ENCODE data around the gene REL. TPM values are rescaled to one million over a fixed set of nuclear protein-coding genes. Genes with fewer than 3 reads are reported as not detected.

Gene REL
- total RNA-seq, 2 donors from 2014 or later = 11.7 to 15.9 TPM

GRCh38 chr2:60849187-60849586 lies 32.2 kb upstream of the REL start:
- no peaks in the 10 kb centered on the region for H3K9me3 Mint-ChIP-seq
- DNase-seq = no peak
- H3K27ac ChIP-seq (ENCODE audit: low read depth, low read length) = no peak overlapping the region
- H3K4me1 ChIP-seq (ENCODE audit: control insufficient read depth, insufficient read depth, low read length) = no peaks in the 10 kb centered on the region
- no peaks in the 10 kb centered on the region for H3K27me3 ChIP-seq (ENCODE audit: control insufficient read depth, insufficient read depth, low read length, poor library complexity, severe bottlenecking)
- no peak overlapping the region for H3K27ac Mint-ChIP-seq
- H3K27me3 Mint-ChIP-seq (ENCODE audit: insufficient read depth) = no peaks in the 10 kb centered on the region
- no peak overlapping the region for H3K9ac ChIP-seq (ENCODE audit: extremely low read depth, low read length, poor library complexity, severe bottlenecking)
- H3K4me3 ChIP-seq (ENCODE audit: low read length) = no peak overlapping the region
- no peaks in the 10 kb centered on the region for H3K36me3 Mint-ChIP-seq (ENCODE audit: low read depth)
- no peak overlapping the region for H3K4me3 Mint-ChIP-seq
- no peaks in the 10 kb centered on the region for H3K36me3 ChIP-seq (ENCODE audit: control insufficient read depth, insufficient read depth, low read length)
- WGBS, 2 experiments (ENCODE audit: insufficient coverage in 1 of 2, insufficient read length in 1 of 2) = 86 to 90% methylated on average over 1 to 3 of the region's 3 CpGs
- no peak for TF ChIP-seq CTCF (conservative IDR thresholded peaks at IDR 0.05)
- H3K9me3 ChIP-seq (ENCODE audit: control insufficient read depth, low read length) = no peaks in the 10 kb centered on the region
- peaks cover 3% of the 10 kb centered on the region for H3K4me1 Mint-ChIP-seq

GRCh38 chr2:60852282-60852860 lies 29.0 kb upstream of the REL start:
- Histone ChIP-seq H3K9me3 (ENCODE audit: control insufficient read depth, low read length) (no peaks in the 10 kb centered on the region), H3K36me3 (ENCODE audit: control insufficient read depth, insufficient read depth, low read length) (no peaks in the 10 kb centered on the region), H3K27ac (ENCODE audit: low read depth, low read length) (no peak overlapping the region), H3K4me3 (ENCODE audit: low read length) (no peak overlapping the region), H3K9ac (ENCODE audit: extremely low read depth, low read length, poor library complexity, severe bottlenecking) (no peak overlapping the region), H3K27me3 (ENCODE audit: control insufficient read depth, insufficient read depth, low read length, poor library complexity, severe bottlenecking) (no peaks in the 10 kb centered on the region), H3K4me1 (ENCODE audit: control insufficient read depth, insufficient read depth, low read length) (no peaks in the 10 kb centered on the region)
- Mint-ChIP-seq H3K27me3 (ENCODE audit: insufficient read depth) (peaks cover 4% of the 10 kb centered on the region), H3K4me3 (no peak overlapping the region), H3K9me3 (no peaks in the 10 kb centered on the region), H3K27ac (no peak overlapping the region), H3K4me1 (peaks cover 5% of the 10 kb centered on the region), H3K36me3 (ENCODE audit: low read depth) (no peaks in the 10 kb centered on the region)
- WGBS, 2 experiments (ENCODE audit: insufficient coverage in 1 of 2, insufficient read length in 1 of 2) = 94 to 100% methylated on average over 6 to 7 of the region's 8 CpGs
- DNase-seq = no peak
- no peak for TF ChIP-seq CTCF (conservative IDR thresholded peaks at IDR 0.05)

GRCh38 chr2:60853531-60853930 lies 27.8 kb upstream of the REL start:
- TF ChIP-seq CTCF (conservative IDR thresholded peaks at IDR 0.05) = no peak
- no peaks in the 10 kb centered on the region for H3K36me3 ChIP-seq (ENCODE audit: control insufficient read depth, insufficient read depth, low read length)
- H3K27ac ChIP-seq (ENCODE audit: low read depth, low read length) = no peak overlapping the region
- Mint-ChIP-seq H3K4me1 (peaks cover 5% of the 10 kb centered on the region), H3K27ac (no peak overlapping the region), H3K4me3 (no peak overlapping the region), H3K36me3 (ENCODE audit: low read depth) (no peaks in the 10 kb centered on the region), H3K9me3 (no peaks in the 10 kb centered on the region), H3K27me3 (ENCODE audit: insufficient read depth) (peaks cover 4% of the 10 kb centered on the region)
- H3K9me3 ChIP-seq (ENCODE audit: control insufficient read depth, low read length) = no peaks in the 10 kb centered on the region
- no peaks in the 10 kb centered on the region for H3K4me1 ChIP-seq (ENCODE audit: control insufficient read depth, insufficient read depth, low read length)
- H3K27me3 ChIP-seq (ENCODE audit: control insufficient read depth, insufficient read depth, low read length, poor library complexity, severe bottlenecking) = no peaks in the 10 kb centered on the region
- H3K4me3 ChIP-seq (ENCODE audit: low read length) = no peak overlapping the region
- 84 to 87% methylated on average over 2 of the region's 2 CpGs for WGBS, 2 experiments (ENCODE audit: insufficient coverage in 1 of 2, insufficient read length in 1 of 2)
- H3K9ac ChIP-seq (ENCODE audit: extremely low read depth, low read length, poor library complexity, severe bottlenecking) = no peak overlapping the region
- no peak for DNase-seq
